Measurements from ENCODE around the gene ESRRA. TPM values are rescaled to one million over a fixed set of nuclear protein-coding genes. Genes with fewer than 3 reads are reported as not detected.

The ESRRA gene
- total and polyA plus RNA-seq, 9 of the 15 experiments (the other 6 are each of a cell fraction or from before 2014, with no cell fraction given) = 0.27 to 89.7 (median 23.7) TPM

- no peak for TF ChIP-seq SLC30A9 (CRISPR knock-in tag; IDR thresholded peaks at IDR 0.05)
- peak; percentile 63; the same call in 1 of the 2 replicates for TF ChIP-seq ZNF592 (IDR thresholded peaks at IDR 0.05)
- TF ChIP-seq ZNF407 (IDR thresholded peaks at IDR 0.05; ENCODE audit: low read depth) = no peak
- TF ChIP-seq ZNF644 (tag; IDR thresholded peaks at IDR 0.05; ENCODE audit: low read depth) = no peak
- TF ChIP-seq PHF8 (IDR thresholded peaks at IDR 0.05; ENCODE audit: borderline replicate concordance, low read length) = peak; percentile 57; the same call in 1 of the 2 replicates
- no peak for TF ChIP-seq HNRNPH1 (optimal IDR thresholded peaks at IDR 0.05; ENCODE audit: low read depth, low read length)
- TF ChIP-seq MAFK (IDR thresholded peaks at IDR 0.05; ENCODE audit: low read length) = peak; percentile 48
- TF ChIP-seq RAD21 (CRISPR knock-in tag; conservative IDR thresholded peaks at IDR 0.05 in 1 of 2, IDR thresholded peaks at IDR 0.05 in 1 of 2) = peak; percentile 19 to 21; a peak in 2 of 4 replicates
- peak; percentile 30; the same call in 1 of the 2 replicates for TF ChIP-seq MXI1 (IDR thresholded peaks at IDR 0.05; ENCODE audit: low read depth, low read length)
- TF ChIP-seq E2F3 (CRISPR knock-in tag; IDR thresholded peaks at IDR 0.05) = peak; percentile 73; the same call in 1 of the 2 replicates
- TF ChIP-seq MAFG (tag; conservative IDR thresholded peaks at IDR 0.05) = no peak
- TF ChIP-seq BCL6 (CRISPR knock-in tag; IDR thresholded peaks at IDR 0.05) = no peak
- peak; percentile 8 for TF ChIP-seq RBBP5 (IDR thresholded peaks at IDR 0.05; ENCODE audit: borderline replicate concordance, insufficient read depth, low read length, poor library complexity, severe bottlenecking)
- TF ChIP-seq LARP7 (IDR thresholded peaks at IDR 0.05) = no peak
- TF ChIP-seq SETDB1 (IDR thresholded peaks at IDR 0.05; ENCODE audit: low read length) = peak; percentile 24
- TF ChIP-seq FUS (optimal IDR thresholded peaks at IDR 0.05; ENCODE audit: low read depth, low read length) = peak; percentile 32
- TF ChIP-seq ZNF24 (IDR thresholded peaks at IDR 0.05) = no peak
Observed at GRCh38 chr11:64269540-64270220, 35.6 kb upstream of the ESRRA start (continued).
